Right renal cortex interstitium (tissue), 3 donors: ENCODE results near the gene SHD. TPM values are rescaled to one million over a fixed set of nuclear protein-coding genes. Genes with fewer than 3 reads are reported as not detected.
"Not testable (repeated sequence)": the region's sequence is repeated elsewhere in the genome, so short reads cannot be mapped to it uniquely, and the experiment has no call there.

Experiments
- DNase-seq, 3 donors: peaks; one replicate each; pipeline ENCODE4 v3.0.0-alpha.2; 2013; ENCODE audit warnings: low read depth in 3 of 3, low spot score in 2 of 3
- polyA plus RNA-seq, 3 donors: library from polyadenylated mRNA; unstranded; fragments of 120-200 nt; gene quantifications; one replicate each; pipeline ENCODE4 v1.2.1, GENCODE V29; 2013; ENCODE audit not compliant: insufficient read length in 3 of 3

The SHD gene
- polyA plus RNA-seq, 3 donors: 1.3 to 1.6 (median 1.3) TPM

- DNase-seq: no peak
These were observed 45.2 kb downstream of the SHD start for GRCh38 chr19:4324228-4324627.

DNA sequence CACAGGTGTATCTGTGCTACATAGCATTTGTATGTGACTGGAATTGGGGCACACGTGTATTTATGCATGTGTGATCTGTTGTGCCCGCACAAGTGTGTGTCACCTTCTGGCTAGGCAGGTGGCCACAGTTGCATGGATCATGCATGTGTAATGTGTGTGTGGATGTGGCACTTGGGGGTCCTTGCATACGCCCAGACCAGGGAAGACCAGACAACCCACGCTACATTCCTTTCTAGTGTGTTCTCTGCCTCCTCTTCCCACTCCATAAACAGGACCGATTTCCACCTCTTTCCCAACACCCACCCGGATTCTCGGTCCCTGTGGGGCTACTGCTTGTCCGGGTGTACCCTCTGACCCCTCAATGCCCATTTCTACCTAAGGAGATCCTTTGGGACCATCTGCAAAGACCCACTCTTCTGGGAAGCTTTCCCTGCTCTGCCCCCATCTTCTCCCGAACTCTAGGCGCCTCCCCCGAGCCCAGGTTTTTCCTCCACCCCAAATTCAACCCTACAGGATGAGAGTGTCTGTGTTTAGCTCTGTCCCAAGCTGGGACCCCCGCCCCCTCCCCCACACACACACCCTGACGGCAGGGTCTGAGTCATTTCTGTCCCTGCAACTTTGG, 47.3 kb downstream of the SHD start:
- no peak for DNase-seq

DNA sequence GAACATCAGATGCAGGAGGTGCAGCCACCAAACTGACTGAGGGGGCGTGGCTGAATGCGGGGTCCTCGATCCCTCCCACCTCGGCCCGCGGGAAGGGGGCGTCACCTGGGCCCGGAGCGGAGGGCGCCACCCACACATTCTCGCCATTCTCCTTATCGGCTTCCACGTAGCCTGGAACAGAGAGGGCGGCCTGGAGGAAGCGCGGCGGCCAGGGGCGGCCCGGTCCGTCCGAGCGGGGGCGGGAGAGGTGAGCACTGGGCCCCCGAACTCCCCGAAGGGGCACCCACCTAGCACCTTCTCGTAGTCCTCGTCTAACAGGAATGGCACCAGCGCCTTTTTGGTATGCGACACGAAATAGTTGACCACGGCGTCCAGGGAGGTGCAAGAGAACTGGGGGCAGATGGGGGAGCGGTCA, 47.8 kb downstream of the SHD start:
- DNase-seq: no peak

- no peak for DNase-seq
These were observed 48.3 kb downstream of the SHD start for GRCh38 chr19:4327252-4327876.

- no peak for DNase-seq
These were observed 48.8 kb downstream of the SHD start for GRCh38 chr19:4327877-4328242.

DNA sequence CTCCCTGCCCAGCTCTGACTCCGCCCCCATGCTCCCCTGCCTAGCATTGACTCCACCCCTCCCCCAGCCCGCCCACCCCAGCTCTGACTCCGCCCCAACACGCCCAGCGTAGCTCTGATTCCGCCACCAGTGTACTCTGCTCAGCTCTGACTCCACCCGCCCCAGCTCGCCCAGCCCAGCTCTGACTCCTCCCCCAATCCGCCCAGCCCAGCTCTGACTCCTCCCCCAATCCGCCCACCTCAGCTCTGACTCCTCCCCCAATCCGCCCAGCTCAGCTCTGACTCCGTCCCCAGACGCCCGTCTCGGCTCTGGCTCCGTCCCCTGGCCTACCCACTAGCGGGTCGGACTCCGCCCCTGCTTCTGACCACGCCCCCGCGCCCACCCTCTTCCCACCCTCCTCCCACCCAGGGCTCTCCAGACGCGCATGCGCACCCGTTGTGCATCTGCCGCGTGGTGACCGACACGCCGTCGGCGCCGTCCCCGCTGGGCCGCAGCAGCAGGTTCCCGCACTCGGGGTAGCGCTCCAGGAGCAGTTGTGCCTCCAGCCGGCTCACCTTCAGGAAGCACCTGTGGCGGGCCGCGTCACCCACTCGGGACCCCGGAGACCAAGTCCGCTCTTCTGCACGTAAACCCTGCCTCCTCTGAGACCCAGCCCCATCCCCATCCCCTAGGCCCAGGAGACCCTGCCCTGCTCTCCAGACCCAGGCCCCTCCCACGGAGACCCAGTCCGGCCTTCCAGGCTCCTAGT, 49.4 kb downstream of the SHD start:
- peak; percentile 84 to 92 (median 86) for DNase-seq

- not testable (repeated sequence) for DNase-seq
These were observed 50.1 kb downstream of the SHD start for GRCh38 chr19:4328991-4329681.

DNA sequence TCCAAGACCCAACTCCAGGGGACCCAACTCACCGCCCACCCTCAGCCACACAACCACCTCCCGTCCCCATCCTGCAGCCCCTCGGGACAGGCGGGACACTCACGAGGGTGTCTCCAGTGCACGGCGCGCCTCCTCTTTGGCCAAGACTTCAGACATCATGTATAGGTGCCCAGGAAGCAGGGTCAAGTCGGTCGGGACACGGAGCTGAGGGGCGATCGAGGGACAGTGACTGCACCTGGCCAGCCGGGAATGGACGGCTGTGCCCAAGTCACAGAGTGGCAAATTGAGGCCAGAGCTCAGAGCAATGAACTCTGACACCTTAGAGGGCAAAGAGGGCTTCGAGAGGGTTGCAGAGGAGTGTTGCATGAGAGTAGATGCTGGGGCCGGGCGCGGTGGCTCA, 50.8 kb downstream of the SHD start:
- DNase-seq: no peak

- DNase-seq: no peak
These were observed 56.0 kb downstream of the SHD start for GRCh38 chr19:4334929-4335570.

GRCh38 chr19:4337906-4338440, 58.9 kb downstream of the SHD start:
- DNase-seq: no peak

GRCh38 chr19:4338441-4339355, 59.6 kb downstream of the SHD start, which contains the start of gene STAP2:
STAP2 (minus strand) TSS chr19:4338827; CDS start chr19:4338753, 74 bp downstream.
- DNase-seq: no peak

Other genes starting within 250 kb of the SHD start
- gene ZBTB7A, start 212.4 kb upstream of the SHD start, polyA plus RNA-seq: 1 to 10 TPM; 7.2 to 9.0 (median 7.4) TPM
- gene MAP2K2, start 155.1 kb upstream of the SHD start, polyA plus RNA-seq: 10 to 100 TPM; 77.1 to 97.2 (median 79.0) TPM
- gene CREB3L3, start 125.6 kb upstream of the SHD start, polyA plus RNA-seq: 1 to 10 TPM in 2 of 3 donors, under 1 TPM in 1; 1.00 to 1.5 (median 1.5) TPM
- 10 to 100 TPM; 12.8 to 14.6 (median 14.0) TPM for gene SIRT6, start 96.7 kb upstream of the SHD start, polyA plus RNA-seq
- gene ANKRD24, start 96.6 kb upstream of the SHD start, polyA plus RNA-seq: 1 to 10 TPM in 1 of 3 donors, under 1 TPM in 2; 0.65 to 1.1 (median 0.76) TPM
- gene EBI3, start 49.7 kb upstream of the SHD start, polyA plus RNA-seq: under 1 TPM; 0.40 to 0.56 (median 0.49) TPM
- 10 to 100 TPM; 21.3 to 22.1 (median 22.0) TPM for gene YJU2, start 32.2 kb upstream of the SHD start, polyA plus RNA-seq
- under 1 TPM in 2 of 3 donors, not detected in 1; 0.14 to 0.28 TPM for gene TMIGD2, start 23.1 kb downstream of the SHD start, polyA plus RNA-seq
- gene FSD1, start 25.3 kb downstream of the SHD start, polyA plus RNA-seq: 1 to 10 TPM; 4.3 to 5.4 (median 5.0) TPM
- gene STAP2, start 59.6 kb downstream of the SHD start, polyA plus RNA-seq: 10 to 100 TPM; 22.6 to 30.0 (median 24.5) TPM
- gene MPND, start 64.3 kb downstream of the SHD start, polyA plus RNA-seq: 10 to 100 TPM; 21.0 to 24.9 (median 24.4) TPM
- 10 to 100 TPM; 50.8 to 62.5 (median 50.9) TPM for gene SH3GL1, start 121.3 kb downstream of the SHD start, polyA plus RNA-seq
- gene CHAF1A, start 123.4 kb downstream of the SHD start, polyA plus RNA-seq: 10 to 100 TPM; 21.3 to 26.1 (median 21.3) TPM
- 10 to 100 TPM; 75.7 to 95.3 (median 87.0) TPM for gene UBXN6, start 178.5 kb downstream of the SHD start, polyA plus RNA-seq
- gene HDGFL2, start 193.0 kb downstream of the SHD start, polyA plus RNA-seq: 10 to 100 TPM; 58.9 to 66.0 (median 62.3) TPM
- under 1 TPM; 0.37 to 0.59 (median 0.57) TPM for gene PLIN4, start 239.2 kb downstream of the SHD start, polyA plus RNA-seq